ENCODE measurements around the gene SHC4. TPM values are rescaled to one million over a fixed set of nuclear protein-coding genes. Genes with fewer than 3 reads are reported as not detected.
A peak's percentile ranks its signal among the peaks of the same experiment; 100 is the strongest.

The SHC4 gene
- total and polyA plus RNA-seq, 2 of the 13 experiments (the other 11 are each of a cell fraction or from before 2014, with no cell fraction given) = 0.04 TPM; not detected in 1

DNA sequence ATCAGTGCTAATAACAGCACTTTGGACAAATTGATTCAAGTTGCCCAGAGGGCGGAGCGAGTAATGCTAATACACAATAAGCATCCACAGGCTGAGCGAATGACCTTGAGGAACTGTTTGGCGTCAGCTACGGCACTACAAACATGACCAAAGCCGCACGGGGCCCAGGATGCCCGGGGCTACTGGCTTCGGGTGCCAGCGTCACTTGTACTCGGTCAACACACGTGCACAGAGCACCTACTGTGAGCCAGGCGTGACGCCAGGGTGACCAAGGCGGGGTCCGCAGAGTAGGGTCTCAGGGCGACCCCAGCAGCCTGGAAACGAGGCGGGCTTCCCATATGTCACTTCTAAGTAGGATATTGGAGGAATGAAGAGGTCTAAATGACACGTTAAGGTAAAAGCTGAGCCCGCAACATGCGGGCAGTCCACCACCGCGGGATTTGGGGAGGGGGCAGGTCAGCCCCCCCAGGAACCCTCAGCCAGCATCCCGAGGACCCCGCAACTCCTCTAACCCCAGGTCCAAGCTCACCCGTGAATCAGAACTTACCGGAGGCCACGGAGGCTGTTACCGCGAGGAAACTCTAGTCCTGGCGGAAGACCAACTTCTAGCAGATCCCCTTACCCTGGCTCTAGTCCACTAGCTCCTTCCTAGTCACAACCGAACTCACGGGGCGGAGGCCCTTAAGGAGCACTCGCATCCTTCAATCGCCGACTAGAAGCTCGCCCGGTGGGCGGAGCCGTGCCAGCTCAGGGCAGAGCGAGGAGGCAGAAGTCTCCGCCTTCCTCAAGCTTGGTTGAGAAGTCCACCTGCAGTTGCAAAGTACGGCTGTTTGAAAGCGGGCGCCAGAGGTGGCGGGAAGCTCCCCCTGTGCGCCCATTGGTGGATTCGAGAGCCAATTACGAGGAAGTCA, 153.1 kb downstream of the SHC4 start, which contains the start of gene CEP152 (continued):
- TF ChIP-seq NCOA5 (CRISPR knock-in tag; IDR thresholded peaks at IDR 0.05) = no peak
- peak; percentile 35 for TF ChIP-seq YEATS4 (CRISPR knock-in tag; IDR thresholded peaks at IDR 0.05; ENCODE audit: borderline replicate concordance)
- peak; percentile 38 for TF ChIP-seq CREB1 (IDR thresholded peaks at IDR 0.05)
- peak; percentile 87 for TF ChIP-seq CREB1 (CRISPR knock-in tag; IDR thresholded peaks at IDR 0.05)
- no peak for TF ChIP-seq PLRG1 (conservative IDR thresholded peaks at IDR 0.05)
- no peak for TF ChIP-seq NCOA1 (CRISPR knock-in tag; IDR thresholded peaks at IDR 0.05)
- TF ChIP-seq ZNF572 (CRISPR knock-in tag; IDR thresholded peaks at IDR 0.05) = no peak
- TF ChIP-seq TCF7L2 (IDR thresholded peaks at IDR 0.05; ENCODE audit: low read depth, low read length) = no peak
- TF ChIP-seq MATR3 (CRISPR knock-in tag; IDR thresholded peaks at IDR 0.05) = no peak
- peak; percentile 41; the same call in 1 of the 2 replicates for TF ChIP-seq TFAP4 (IDR thresholded peaks at IDR 0.05; ENCODE audit: borderline replicate concordance, low read depth)
- TF ChIP-seq ZBTB4 (CRISPR knock-in tag; IDR thresholded peaks at IDR 0.05; ENCODE audit: borderline replicate concordance) = no peak; the same call in 1 of the 2 replicates
- TF ChIP-seq, protein P1, sequence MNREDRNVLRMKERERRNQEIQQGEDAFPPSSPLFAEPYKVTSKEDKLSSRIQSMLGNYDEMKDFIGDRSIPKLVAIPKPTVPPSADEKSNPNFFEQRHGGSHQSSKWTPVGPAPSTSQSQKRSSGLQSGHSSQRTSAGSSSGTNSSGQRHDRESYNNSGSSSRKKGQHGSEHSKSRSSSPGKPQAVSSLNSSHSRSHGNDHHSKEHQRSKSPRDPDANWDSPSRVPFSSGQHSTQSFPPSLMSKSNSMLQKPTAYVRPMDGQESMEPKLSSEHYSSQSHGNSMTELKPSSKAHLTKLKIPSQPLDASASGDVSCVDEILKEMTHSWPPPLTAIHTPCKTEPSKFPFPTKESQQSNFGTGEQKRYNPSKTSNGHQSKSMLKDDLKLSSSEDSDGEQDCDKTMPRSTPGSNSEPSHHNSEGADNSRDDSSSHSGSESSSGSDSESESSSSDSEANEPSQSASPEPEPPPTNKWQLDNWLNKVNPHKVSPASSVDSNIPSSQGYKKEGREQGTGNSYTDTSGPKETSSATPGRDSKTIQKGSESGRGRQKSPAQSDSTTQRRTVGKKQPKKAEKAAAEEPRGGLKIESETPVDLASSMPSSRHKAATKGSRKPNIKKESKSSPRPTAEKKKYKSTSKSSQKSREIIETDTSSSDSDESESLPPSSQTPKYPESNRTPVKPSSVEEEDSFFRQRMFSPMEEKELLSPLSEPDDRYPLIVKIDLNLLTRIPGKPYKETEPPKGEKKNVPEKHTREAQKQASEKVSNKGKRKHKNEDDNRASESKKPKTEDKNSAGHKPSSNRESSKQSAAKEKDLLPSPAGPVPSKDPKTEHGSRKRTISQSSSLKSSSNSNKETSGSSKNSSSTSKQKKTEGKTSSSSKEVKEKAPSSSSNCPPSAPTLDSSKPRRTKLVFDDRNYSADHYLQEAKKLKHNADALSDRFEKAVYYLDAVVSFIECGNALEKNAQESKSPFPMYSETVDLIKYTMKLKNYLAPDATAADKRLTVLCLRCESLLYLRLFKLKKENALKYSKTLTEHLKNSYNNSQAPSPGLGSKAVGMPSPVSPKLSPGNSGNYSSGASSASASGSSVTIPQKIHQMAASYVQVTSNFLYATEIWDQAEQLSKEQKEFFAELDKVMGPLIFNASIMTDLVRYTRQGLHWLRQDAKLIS (CRISPR knock-in tag; IDR thresholded peaks at IDR 0.05) = no peak
- TF ChIP-seq TOPORS (CRISPR knock-in tag; IDR thresholded peaks at IDR 0.05) = no peak
- no peak for TF ChIP-seq REL (CRISPR knock-in tag; conservative IDR thresholded peaks at IDR 0.05)
- peak; percentile 72 for TF ChIP-seq XRCC5 (optimal IDR thresholded peaks at IDR 0.05; ENCODE audit: low read length)
- 0 out of 2 replicates have a peak, but pooled peaks have one; percentile 50 for TF ChIP-seq ZBTB3 (CRISPR knock-in tag; IDR thresholded peaks at IDR 0.05; ENCODE audit: borderline replicate concordance, low read depth)
- no peak for TF ChIP-seq ZNF484 (CRISPR knock-in tag; IDR thresholded peaks at IDR 0.05; ENCODE audit: borderline replicate concordance, low read depth)
- TF ChIP-seq FOSL1 (CRISPR knock-in tag; IDR thresholded peaks at IDR 0.05; ENCODE audit: borderline replicate concordance) = no peak
- TF ChIP-seq, protein P2, sequence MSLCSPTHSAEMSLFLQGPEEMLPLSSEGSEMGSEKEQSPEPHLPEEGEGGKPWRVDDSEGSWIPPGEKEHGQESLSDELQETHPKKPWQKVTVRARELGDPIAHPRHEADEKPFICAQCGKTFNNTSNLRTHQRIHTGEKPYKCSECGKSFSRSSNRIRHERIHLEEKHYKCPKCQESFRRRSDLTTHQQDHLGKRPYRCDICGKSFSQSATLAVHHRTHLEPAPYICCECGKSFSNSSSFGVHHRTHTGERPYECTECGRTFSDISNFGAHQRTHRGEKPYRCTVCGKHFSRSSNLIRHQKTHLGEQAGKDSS (CRISPR knock-in tag; IDR thresholded peaks at IDR 0.05; ENCODE audit: borderline replicate concordance, low read depth) = peak; percentile 45; the same call in 1 of the 2 replicates
- peak; percentile 69 for TF ChIP-seq THAP11 (CRISPR knock-in tag; IDR thresholded peaks at IDR 0.05)
- no peak for TF ChIP-seq GZF1 (CRISPR knock-in tag; IDR thresholded peaks at IDR 0.05)
- TF ChIP-seq DMAP1 (CRISPR knock-in tag; IDR thresholded peaks at IDR 0.05) = peak; percentile 52
